Endothelial cell (in vitro differentiated cells): Measurements from ENCODE around the gene FAM185A. TPM values are rescaled to one million over a fixed set of nuclear protein-coding genes. Genes with fewer than 3 reads are reported as not detected.

Source experiments
- DNase-seq: peaks from one replicate; pipeline ENCODE4 v3.0.0; 2021; ENCODE audit warnings: low spot score
- H3K27ac Mint-ChIP-seq: one replicate; pipeline ENCODE4 v1.8.0; 2021; ENCODE audit warnings: mixed read lengths, inconsistent platforms; ENCODE audit not compliant: unreplicated experiment
- H3K27me3 Mint-ChIP-seq: one replicate; pipeline ENCODE4 v1.8.0; 2021; ENCODE audit warnings: mild to moderate bottlenecking, moderate library complexity, mixed read lengths, inconsistent platforms; ENCODE audit not compliant: unreplicated experiment
- H3K36me3 Mint-ChIP-seq: one replicate; pipeline ENCODE4 v1.8.0; 2021; ENCODE audit warnings: mild to moderate bottlenecking, low read depth, mixed read lengths, inconsistent platforms; ENCODE audit not compliant: unreplicated experiment
- H3K4me1 Mint-ChIP-seq: one replicate; pipeline ENCODE4 v1.8.0; 2021; ENCODE audit warnings: mild to moderate bottlenecking, mixed read lengths, inconsistent platforms; ENCODE audit not compliant: unreplicated experiment
- H3K4me3 Mint-ChIP-seq: one replicate; pipeline ENCODE4 v1.8.0; 2021; ENCODE audit warnings: mild to moderate bottlenecking, mixed read lengths, inconsistent platforms; ENCODE audit not compliant: unreplicated experiment
- H3K9me3 Mint-ChIP-seq: one replicate; pipeline ENCODE4 v1.8.0; 2021; ENCODE audit warnings: mixed read lengths, inconsistent platforms; ENCODE audit not compliant: unreplicated experiment
- CTCF ChIP-seq: fragments of 200-600 bp; sonication (generic); IDR thresholded peaks from one replicate; pipeline ENCODE4 v1.5.0; 2021; ENCODE audit warnings: antibody characterized with exemption; ENCODE audit not compliant: unreplicated experiment
- total RNA-seq: library from RNA; stranded (reverse); fragmentation: NEBNext Ultra II Directional; extraction: Animal tissue kit (Norgen Biotek cat#: 25700); gene quantifications from one replicate; pipeline ENCODE4 v1.2.1, GENCODE V29; 2021; ENCODE audit not compliant: unreplicated experiment

The FAM185A gene
- total RNA-seq, 1 donor from 2014 or later, result 2.7 TPM

- no peak overlapping the region for H3K27ac Mint-ChIP-seq
- H3K4me3 Mint-ChIP-seq, result no peak overlapping the region
- no peaks in the 10 kb centered on the region for H3K9me3 Mint-ChIP-seq
- no peak for DNase-seq
- H3K36me3 Mint-ChIP-seq, result no peaks in the 10 kb centered on the region
- no peak for TF ChIP-seq CTCF
- no peaks in the 10 kb centered on the region for H3K4me1 Mint-ChIP-seq
- H3K27me3 Mint-ChIP-seq, result peaks cover 3% of the 10 kb centered on the region
Observed at GRCh38 chr7:102819151-102819550, 70.4 kb downstream of the FAM185A start.

- Mint-ChIP-seq H3K27ac (no peak overlapping the region), H3K4me3 (no peak overlapping the region), H3K9me3 (no peaks in the 10 kb centered on the region), H3K4me1 (no peaks in the 10 kb centered on the region), H3K36me3 (no peaks in the 10 kb centered on the region), H3K27me3 (peaks cover 1% of the 10 kb centered on the region)
- no peak for TF ChIP-seq CTCF
- DNase-seq, result no peak
Observed at GRCh38 chr7:102821994-102822747, 73.4 kb downstream of the FAM185A start.

GRCh38 chr7:102823390-102824119, 74.8 kb downstream of the FAM185A start:
- Mint-ChIP-seq H3K4me1 (no peaks in the 10 kb centered on the region), H3K36me3 (no peaks in the 10 kb centered on the region), H3K4me3 (no peak overlapping the region), H3K9me3 (no peaks in the 10 kb centered on the region), H3K27ac (no peak overlapping the region), H3K27me3 (no peaks in the 10 kb centered on the region)
- DNase-seq, result no peak
- TF ChIP-seq CTCF, result no peak

GRCh38 chr7:102828286-102828685, 79.5 kb downstream of the FAM185A start:
- Mint-ChIP-seq H3K27me3 (no peaks in the 10 kb centered on the region), H3K9me3 (no peaks in the 10 kb centered on the region)
- TF ChIP-seq CTCF, result no peak

GRCh38 chr7:102829075-102829474, 80.3 kb downstream of the FAM185A start:
- Mint-ChIP-seq H3K4me1 (no peaks in the 10 kb centered on the region), H3K4me3 (no peak overlapping the region), H3K27ac (no peak overlapping the region), H3K9me3 (no peaks in the 10 kb centered on the region), H3K36me3 (no peaks in the 10 kb centered on the region), H3K27me3 (no peaks in the 10 kb centered on the region)
- no peak for DNase-seq
- TF ChIP-seq CTCF, result no peak

More at GRCh38 chr7:102828286-102828685, 79.5 kb downstream of the FAM185A start:
- H3K4me1 Mint-ChIP-seq, result no peaks in the 10 kb centered on the region
- H3K4me3 Mint-ChIP-seq, result no peak overlapping the region
- DNase-seq, result no peak
- no peaks in the 10 kb centered on the region for H3K36me3 Mint-ChIP-seq
- no peak overlapping the region for H3K27ac Mint-ChIP-seq
